Right renal pelvis (tissue), 4 donors: ENCODE measurements around the gene SH2B2. TPM values are rescaled to one million over a fixed set of nuclear protein-coding genes. Genes with fewer than 3 reads are reported as not detected.
"Not testable (repeated sequence)": the region's sequence is repeated elsewhere in the genome, so short reads cannot be mapped to it uniquely, and the experiment has no call there.

Experiments used
- DNase-seq, 4 donors: peaks; one replicate each; pipeline ENCODE4 v3.0.0-alpha.2; 2013; ENCODE audit warnings: low read depth in 4 of 4, low spot score in 3 of 4, missing footprints in 1 of 4
- polyA plus RNA-seq, 4 donors: library from polyadenylated mRNA; unstranded; fragments of 120-200 nt; gene quantifications; one replicate each; pipeline ENCODE4 v1.2.1, GENCODE V29; 2013; ENCODE audit not compliant: insufficient read length in 4 of 4

SH2B2 gene
- polyA plus RNA-seq, 4 donors, result 2.6 to 5.8 (median 4.1) TPM

DNA sequence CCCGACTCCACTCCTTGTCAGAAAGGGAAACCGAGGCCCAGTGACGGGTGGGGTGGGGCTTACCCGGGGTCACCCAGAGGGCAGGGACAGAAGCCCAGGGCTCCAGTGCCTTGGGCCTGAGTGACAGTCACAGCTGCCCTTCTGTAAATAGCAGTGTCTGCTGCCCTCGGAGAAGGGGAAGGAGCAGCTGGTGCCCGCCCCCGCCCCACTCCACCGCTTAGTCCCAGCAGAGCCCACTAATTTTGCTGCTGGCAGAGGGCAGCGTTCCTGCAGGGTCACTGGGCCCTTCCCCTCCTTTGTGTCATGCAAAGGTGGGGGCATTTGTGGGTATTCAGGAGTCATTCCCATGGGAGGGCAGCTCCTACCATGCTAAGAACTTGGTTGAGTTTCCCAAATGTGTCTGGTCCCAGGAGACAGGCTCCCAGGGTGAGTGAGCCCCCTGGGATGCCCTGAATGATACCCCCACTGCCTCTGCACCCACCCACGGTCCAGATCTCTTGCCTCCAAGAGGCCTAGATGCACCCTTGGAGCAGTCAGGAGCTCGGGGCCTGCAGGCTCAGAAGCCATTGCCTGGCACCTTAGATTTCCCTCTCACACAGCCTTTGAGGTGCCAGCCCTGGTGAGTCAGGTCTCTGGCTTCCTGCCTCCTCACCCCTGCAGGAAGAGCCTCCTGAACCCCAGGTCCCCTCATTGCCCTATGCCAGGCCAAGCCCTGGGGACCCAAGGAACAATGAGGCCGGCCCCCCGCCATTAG, 17.2 kb downstream of the SH2B2 start:
- no peak for DNase-seq

DNA sequence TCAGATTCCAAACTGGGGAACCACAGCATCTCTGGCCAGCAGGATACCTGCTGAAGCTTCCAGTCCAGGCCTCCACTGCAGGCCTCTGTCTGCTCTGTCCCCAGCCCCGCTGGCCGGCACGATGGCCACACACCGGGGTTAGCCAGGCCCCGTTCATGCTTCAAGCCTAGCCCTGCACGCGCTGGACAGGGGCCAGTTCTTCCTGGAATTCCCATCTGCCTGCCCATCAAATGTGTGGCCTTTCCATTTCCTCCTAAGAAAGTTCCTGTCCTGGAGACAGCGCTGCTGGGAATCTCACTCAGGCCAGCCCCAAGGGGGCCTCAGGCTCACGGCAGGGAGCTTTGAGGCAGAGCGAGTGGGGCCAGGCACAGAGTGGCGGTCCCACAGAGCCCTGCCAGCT, 18.0 kb downstream of the SH2B2 start:
- no peak for DNase-seq

- DNase-seq, result no peak
These were observed 19.0 kb downstream of the SH2B2 start for GRCh38 chr7:102305414-102306268.

GRCh38 chr7:102306916-102307677, 20.4 kb downstream of the SH2B2 start:
- peak in 2 of 4 donors; percentile 65 to 68 for DNase-seq

DNA sequence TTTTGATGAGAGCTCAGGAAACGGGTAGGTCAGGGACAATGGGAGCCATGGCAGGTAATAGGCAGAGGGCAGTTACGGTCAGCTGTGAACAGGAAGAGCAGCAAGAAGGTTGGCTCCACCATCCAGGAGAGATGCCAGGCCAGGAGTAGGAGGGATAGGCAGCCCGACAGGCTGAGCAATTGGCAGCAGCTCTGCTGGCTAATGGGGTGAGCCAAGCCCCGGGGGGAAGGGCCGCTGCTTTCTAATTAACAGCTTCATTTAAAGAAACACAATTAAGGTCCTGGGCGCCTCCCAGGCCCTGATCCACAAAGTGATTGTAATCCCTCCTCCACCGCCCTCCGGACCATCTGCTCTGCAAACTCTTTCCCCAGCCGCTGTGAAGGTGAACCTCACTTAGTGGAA, 23.7 kb downstream of the SH2B2 start:
- no peak for DNase-seq

GRCh38 chr7:102312317-102312716, 25.6 kb downstream of the SH2B2 start:
- DNase-seq, result no peak

GRCh38 chr7:102313997-102314780, 27.5 kb downstream of the SH2B2 start:
- no peak for DNase-seq

GRCh38 chr7:102317231-102318059, 30.8 kb downstream of the SH2B2 start:
- no peak for DNase-seq

- no peak for DNase-seq
These were observed 31.9 kb downstream of the SH2B2 start for GRCh38 chr7:102318482-102318971.

GRCh38 chr7:102319671-102320070, 33.0 kb downstream of the SH2B2 start:
- DNase-seq, result no peak

DNA sequence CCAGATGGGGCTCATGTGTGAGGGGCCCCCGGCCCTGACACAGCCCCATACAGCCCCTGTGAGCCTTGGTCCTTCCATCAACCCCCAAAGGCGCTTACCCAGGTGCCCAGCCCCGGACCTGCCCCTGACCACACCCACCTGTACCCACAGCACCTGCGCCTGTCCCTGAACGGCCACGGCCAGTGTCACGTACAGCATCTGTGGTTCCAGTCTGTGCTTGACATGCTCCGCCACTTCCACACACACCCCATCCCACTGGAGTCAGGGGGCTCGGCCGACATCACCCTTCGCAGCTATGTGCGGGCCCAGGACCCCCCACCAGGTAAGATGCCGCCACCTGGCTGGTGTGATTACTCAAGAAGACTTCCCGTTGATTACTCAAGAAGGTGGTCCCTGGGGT, 33.5 kb downstream of the SH2B2 start:
- DNase-seq, result no peak

GRCh38 chr7:102320601-102321350, 34.1 kb downstream of the SH2B2 start:
- DNase-seq, result no peak

GRCh38 chr7:102321351-102322201, 34.9 kb downstream of the SH2B2 start:
- DNase-seq, result peak in 1 of 4 donors; percentile 38

- DNase-seq, result no peak
These were observed 35.6 kb downstream of the SH2B2 start for GRCh38 chr7:102322202-102322715.

DNA sequence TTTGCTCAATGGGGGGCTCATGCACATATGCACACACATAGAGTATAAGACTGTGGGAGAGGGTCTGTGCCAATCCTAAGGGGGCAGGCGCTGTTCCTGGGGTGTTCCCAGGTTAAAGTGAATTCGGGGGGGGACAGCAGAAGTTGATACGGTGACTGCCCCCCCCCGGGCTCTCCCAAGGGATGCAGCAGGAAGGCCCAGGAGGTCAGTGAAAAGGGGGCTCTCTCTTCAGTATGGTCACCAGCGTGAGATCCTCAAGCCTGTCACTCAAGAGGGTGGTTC, 37.2 kb downstream of the SH2B2 start:
- DNase-seq, result no peak

DNA sequence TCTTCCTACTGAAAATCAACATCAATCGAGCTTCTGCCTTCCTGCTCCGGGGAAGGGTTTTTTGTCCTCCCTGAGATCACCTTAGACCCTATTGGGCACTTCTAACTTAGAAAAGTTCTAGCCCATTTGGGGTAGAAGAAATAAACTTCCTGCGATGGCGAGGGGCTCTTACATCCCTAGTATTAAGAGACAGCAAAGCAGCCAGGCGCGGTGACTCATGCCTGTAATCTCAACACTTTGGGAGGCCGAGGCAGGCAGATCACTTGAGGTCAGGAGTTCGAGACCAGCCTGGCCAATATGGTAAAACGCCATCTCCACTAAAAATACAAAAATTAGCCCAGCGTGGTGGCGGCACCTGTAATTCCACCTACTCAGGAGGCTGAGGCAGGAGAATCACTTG, 38.4 kb downstream of the SH2B2 start:
- not testable (repeated sequence) for DNase-seq

DNA sequence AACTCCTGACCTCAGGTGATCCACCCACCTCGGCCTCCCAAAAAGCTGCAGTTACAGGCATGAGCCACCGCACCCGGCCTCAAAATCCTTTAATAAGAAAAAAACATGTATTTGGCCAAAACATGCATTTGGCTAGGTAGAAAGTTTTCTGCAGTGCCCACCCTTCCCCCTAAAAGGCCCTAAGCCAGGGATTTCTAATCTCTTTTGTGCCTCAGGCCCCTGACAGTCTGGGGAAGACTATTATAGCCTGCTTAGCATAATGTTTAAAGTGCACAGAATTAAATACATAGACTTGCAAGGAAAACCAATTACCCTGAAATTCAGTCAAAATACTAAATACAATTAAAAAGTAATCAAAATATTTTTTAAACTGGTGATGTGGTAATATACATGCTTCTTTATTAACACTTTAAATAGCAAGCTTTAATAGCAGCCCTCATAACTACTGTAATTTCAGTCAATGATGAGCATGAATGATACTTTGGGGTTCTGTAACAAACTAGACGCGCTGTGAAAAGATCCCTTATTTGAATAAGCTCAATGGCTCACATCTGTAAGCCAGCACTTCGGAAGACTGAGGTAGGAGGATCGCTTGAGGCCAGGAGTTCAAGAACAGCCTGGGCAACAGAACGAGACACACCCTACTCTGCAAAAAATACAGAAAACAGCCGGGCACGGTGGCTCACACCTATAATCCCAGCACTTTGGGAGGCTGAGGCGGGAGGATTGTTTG, 39.7 kb downstream of the SH2B2 start:
- DNase-seq, result no peak
